PC-9 (cell line): Measurements from ENCODE around the gene MYH15. TPM values are rescaled to one million over a fixed set of nuclear protein-coding genes. Genes with fewer than 3 reads are reported as not detected.

Experiments used
- BruUV-seq: library from RNA; stranded (reverse); fragments of 400-500 nt; replicated peaks from 2 replicates; lab custom pipeline; 2021; lab: Mats Ljungman, UMichigan
- CTCF ChIA-PET: fragments of 300-600 bp; sonication (Branson Sonifier 250); formaldehyde crosslinking; loops from one replicate; lab custom pipeline; 2022; ENCODE audit warnings: antibody characterized with exemption; lab: Charles Lee
- POLR2A ChIA-PET: fragments of 300-600 bp; sonication (Branson Sonifier 250); formaldehyde crosslinking; loops from one replicate; lab custom pipeline; 2022; ENCODE audit warnings: antibody characterized with exemption; ENCODE audit not compliant: unreplicated experiment; lab: Charles Lee
- DNase-seq, 2 experiments: peaks; one replicate each; pipeline versions ENCODE4 v3.0.0 to v3.0.0-alpha.2; 2015 to 2022; ENCODE audit warnings: mixed read lengths in 1 of 2
- H2AFZ ChIP-seq: fragments of 200-600 bp; sonication (generic); 2 replicates; pipeline ENCODE4 v1.8.1; 2017; ENCODE audit warnings: antibody characterized with exemption
- H3F3A ChIP-seq: fragments of 200-600 bp; sonication (generic); 2 replicates; pipeline ENCODE4 v1.8.1; 2017; ENCODE audit warnings: antibody characterized with exemption, mild to moderate bottlenecking, low read depth; ENCODE audit not compliant: insufficient read depth
- H3K27ac ChIP-seq: fragments of 200-600 bp; sonication (generic); 2 replicates; pipeline ENCODE4 v1.6.1; 2016; ENCODE audit warnings: mixed run types
- H3K27me3 ChIP-seq: fragments of 200-600 bp; sonication (generic); 2 replicates; pipeline ENCODE4 v1.6.1; 2016; ENCODE audit warnings: low read depth, mixed run types; ENCODE audit not compliant: insufficient read depth
- H3K36me3 ChIP-seq: fragments of 200-600 bp; sonication (generic); 2 replicates; pipeline ENCODE4 v1.6.1; 2016; ENCODE audit warnings: low read depth, mixed run types
- H3K4me1 ChIP-seq: fragments of 200-600 bp; sonication (generic); replicated peaks from 2 replicates; pipeline ENCODE4 v1.6.1; 2016; ENCODE audit warnings: mixed run types; ENCODE audit not compliant: insufficient read depth
- H3K4me2 ChIP-seq: fragments of 200-600 bp; sonication (generic); 2 replicates; pipeline ENCODE4 v1.6.1; 2017; ENCODE audit warnings: mixed run types
- H3K4me3 ChIP-seq: fragments of 200-600 bp; sonication (generic); 2 replicates; pipeline ENCODE4 v1.6.1; 2016; ENCODE audit warnings: mixed run types
- H3K79me2 ChIP-seq: fragments of 200-600 bp; sonication (generic); 2 replicates; pipeline ENCODE4 v1.6.1; 2017; ENCODE audit warnings: low read depth, mixed run types
- H3K9me2 ChIP-seq: fragments of 200-600 bp; sonication (generic); 2 replicates; pipeline ENCODE4 v1.8.1; 2017; ENCODE audit warnings: mild to moderate bottlenecking; ENCODE audit not compliant: insufficient read depth
- H3K9me3 ChIP-seq: fragments of 200-600 bp; sonication (generic); 2 replicates; pipeline ENCODE4 v1.8.1; 2016; ENCODE audit warnings: low read depth; ENCODE audit not compliant: insufficient read depth
- H4K20me1 ChIP-seq: fragments of 200-600 bp; sonication (generic); 2 replicates; pipeline ENCODE4 v1.8.1; 2017; ENCODE audit not compliant: insufficient read depth
- EZH2 ChIP-seq: fragments of 200-600 bp; sonication (generic); IDR thresholded peaks from 2 replicates; pipeline ENCODE4 v1.8.0; 2017; ENCODE audit warnings: antibody characterized with exemption, low read depth
- intact Hi-C: fragments of 100-400 bp; cut with micrococcal nuclease; formaldehyde crosslinking; loops from one replicate; pipeline ENCODE4 v1.10.0; 2022; ENCODE audit not compliant: unreplicated experiment
- total RNA-seq: library from RNA; stranded (reverse); gene quantifications from 2 replicates; pipeline ENCODE4 v1.2.3, GENCODE V29; 2021
- TF ChIP-seq, protein P1 (sequence below): fragments of 200-600 bp; sonication (generic); conservative IDR thresholded peaks from 2 replicates; pipeline ENCODE4 v1.6.1; 2017; ENCODE audit warnings: mixed run types, antibody characterized with exemption, mild to moderate bottlenecking, moderate library complexity

Gene MYH15
- total RNA-seq, 1 experiment from 2014 or later = 2.3 TPM

DNA sequence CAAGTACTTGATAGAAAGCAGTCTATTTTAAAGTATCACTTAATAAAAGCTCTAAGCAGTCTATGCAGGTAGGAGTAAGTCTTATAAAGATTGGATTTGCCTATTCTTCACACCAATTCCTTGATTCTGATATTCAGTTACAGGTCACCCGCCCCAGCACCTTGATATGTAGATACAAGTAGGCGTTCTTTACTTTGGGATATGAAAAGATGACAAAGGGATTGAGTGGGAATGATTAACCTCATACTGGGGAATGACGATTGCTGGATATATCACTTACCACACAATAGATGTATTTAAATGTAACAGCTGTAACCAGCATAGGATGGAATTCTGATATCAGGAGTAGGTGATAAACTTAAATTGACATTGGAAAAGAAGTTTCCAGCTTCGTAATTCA is 166.9 kb downstream of the MYH15 start:
- Histone ChIP-seq H3K9me2 (no peaks in the 10 kb centered on the region), H3K27ac (no peak overlapping the region), H3K4me1 (no peaks in the 10 kb centered on the region), H3K79me2 (no peaks in the 10 kb centered on the region), H3K36me3 (no peaks in the 10 kb centered on the region), H3K4me3 (no peak overlapping the region), H3K9me3 (no peaks in the 10 kb centered on the region), H2AFZ (no peak overlapping the region), H3K4me2 (no peak overlapping the region), H3F3A (no peaks in the 10 kb centered on the region), H3K27me3 (no peaks in the 10 kb centered on the region), H4K20me1 (no peaks in the 10 kb centered on the region)
- intact Hi-C loops = no loop called here
- TF ChIP-seq, protein P1, sequence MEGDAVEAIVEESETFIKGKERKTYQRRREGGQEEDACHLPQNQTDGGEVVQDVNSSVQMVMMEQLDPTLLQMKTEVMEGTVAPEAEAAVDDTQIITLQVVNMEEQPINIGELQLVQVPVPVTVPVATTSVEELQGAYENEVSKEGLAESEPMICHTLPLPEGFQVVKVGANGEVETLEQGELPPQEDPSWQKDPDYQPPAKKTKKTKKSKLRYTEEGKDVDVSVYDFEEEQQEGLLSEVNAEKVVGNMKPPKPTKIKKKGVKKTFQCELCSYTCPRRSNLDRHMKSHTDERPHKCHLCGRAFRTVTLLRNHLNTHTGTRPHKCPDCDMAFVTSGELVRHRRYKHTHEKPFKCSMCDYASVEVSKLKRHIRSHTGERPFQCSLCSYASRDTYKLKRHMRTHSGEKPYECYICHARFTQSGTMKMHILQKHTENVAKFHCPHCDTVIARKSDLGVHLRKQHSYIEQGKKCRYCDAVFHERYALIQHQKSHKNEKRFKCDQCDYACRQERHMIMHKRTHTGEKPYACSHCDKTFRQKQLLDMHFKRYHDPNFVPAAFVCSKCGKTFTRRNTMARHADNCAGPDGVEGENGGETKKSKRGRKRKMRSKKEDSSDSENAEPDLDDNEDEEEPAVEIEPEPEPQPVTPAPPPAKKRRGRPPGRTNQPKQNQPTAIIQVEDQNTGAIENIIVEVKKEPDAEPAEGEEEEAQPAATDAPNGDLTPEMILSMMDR = no peak
- TF ChIP-seq EZH2 = no peak
- DNase-seq = no peak
- BruUV-seq = no TSS peak
- ChIA-PET CTCF (interaction anchor here (0.7 kb wide), 1 partner anchor 39 kb away, joined by 3 read pairs; no protein-coding TSS in a partner anchor), POLR2A (interaction anchor here (0.6 kb wide), 1 partner anchor 154 kb away, joined by 4 read pairs; no protein-coding TSS in a partner anchor)

DNA sequence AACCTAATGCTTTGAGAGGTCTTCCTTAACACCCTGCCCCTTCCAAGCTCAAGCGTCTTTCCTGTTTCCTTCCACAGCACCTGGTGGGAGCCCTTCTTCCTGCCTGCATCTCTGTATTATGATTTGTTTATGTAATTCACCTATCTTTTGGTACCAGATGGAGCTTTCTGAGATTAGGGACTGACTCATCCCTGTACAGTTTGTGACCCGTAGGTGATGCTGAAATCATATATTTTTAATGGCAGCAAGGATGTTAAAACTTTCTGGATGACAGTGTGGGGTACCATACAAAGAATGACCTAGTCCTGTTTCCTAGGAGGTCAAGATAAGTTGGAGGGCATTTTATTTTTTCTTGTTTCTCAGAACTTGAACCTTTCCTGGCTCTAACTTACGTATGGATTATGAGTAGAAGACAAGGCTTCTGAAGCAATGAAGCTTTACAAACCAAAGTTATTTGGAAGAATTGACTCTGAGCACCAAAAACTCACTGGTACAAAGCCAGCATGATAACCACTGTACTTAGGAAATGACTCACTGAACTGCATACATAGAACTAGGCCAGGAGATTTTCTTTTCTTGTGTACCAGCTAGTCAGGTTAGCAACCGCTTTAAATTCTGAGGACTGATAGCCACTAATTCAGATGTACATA is 167.4 kb downstream of the MYH15 start:
- intact Hi-C loops = no loop called here
- Histone ChIP-seq H3K4me1 (no peaks in the 10 kb centered on the region), H3K79me2 (no peaks in the 10 kb centered on the region), H3K27me3 (no peaks in the 10 kb centered on the region), H3K36me3 (no peaks in the 10 kb centered on the region), H3K9me2 (no peaks in the 10 kb centered on the region), H3K9me3 (no peaks in the 10 kb centered on the region), H4K20me1 (no peaks in the 10 kb centered on the region), H2AFZ (no peak overlapping the region), H3K4me3 (no peak overlapping the region), H3K4me2 (no peak overlapping the region), H3K27ac (no peak overlapping the region), H3F3A (no peaks in the 10 kb centered on the region)
- no TSS peak for BruUV-seq
- no peak for DNase-seq
- CTCF ChIA-PET = interaction anchor here (0.7 kb wide), 1 partner anchor 39 kb away, joined by 3 read pairs; no protein-coding TSS in a partner anchor
- POLR2A ChIA-PET = interaction anchor here (0.6 kb wide), 1 partner anchor 154 kb away, joined by 4 read pairs; no protein-coding TSS in a partner anchor
- TF ChIP-seq EZH2 = no peak
- TF ChIP-seq, protein P1 = no peak

DNA sequence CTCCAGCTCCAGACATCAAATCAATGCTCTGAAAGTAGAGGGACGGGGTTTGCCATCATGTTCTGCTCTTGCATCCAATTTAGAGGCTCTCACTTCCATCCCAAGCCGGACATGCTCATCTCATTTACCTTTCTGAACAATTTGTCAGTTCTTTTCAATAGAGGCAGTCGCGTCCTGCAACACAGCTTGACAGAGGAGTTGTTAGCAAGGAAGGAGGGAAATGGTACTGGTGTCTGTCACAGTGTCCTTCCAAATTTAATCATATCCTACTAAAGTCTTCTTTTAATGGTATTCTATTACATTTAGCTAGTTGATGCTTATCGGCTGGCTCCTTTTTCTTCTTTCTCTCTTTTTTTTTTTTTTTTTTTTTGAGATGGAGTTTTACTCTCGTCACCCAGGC is 168.5 kb downstream of the MYH15 start:
- Histone ChIP-seq H3K4me3 (no peak overlapping the region), H3K27ac (no peak overlapping the region), H3K36me3 (no peaks in the 10 kb centered on the region), H3K79me2 (no peaks in the 10 kb centered on the region), H2AFZ (no peak overlapping the region), H3K9me2 (no peaks in the 10 kb centered on the region), H3F3A (no peaks in the 10 kb centered on the region), H4K20me1 (no peaks in the 10 kb centered on the region), H3K4me2 (no peak overlapping the region), H3K9me3 (no peaks in the 10 kb centered on the region), H3K4me1 (no peaks in the 10 kb centered on the region), H3K27me3 (no peaks in the 10 kb centered on the region)
- TF ChIP-seq EZH2 = no peak
- TF ChIP-seq, protein P1 = no peak
- no TSS peak for BruUV-seq
- POLR2A ChIA-PET = no interaction called here
- no peak for DNase-seq
- intact Hi-C loops = no loop called here
- CTCF ChIA-PET = interaction anchor here (0.6 kb wide), 2 partner anchors 179 to 585 kb away, joined by 4 to 5 read pairs; no protein-coding TSS in a partner anchor
